Heart left ventricle (tissue), 13 donors: ENCODE results near the gene SNRPD2.

Experiments
- POLR2A ChIP-seq, 2 donors: fragments of 450-650 bp; IDR thresholded peaks; one replicate each; pipeline ENCODE4 v1.6.1; 2017; ENCODE audit warnings: antibody characterized with exemption in 2 of 2, mild to moderate bottlenecking in 2 of 2, moderate library complexity in 2 of 2
- TF ChIP-seq, protein P1 (sequence below), 12 donors: fragments of 200-600 bp; sonication (generic) in 4 of 12; IDR thresholded peaks; one replicate each; pipeline versions ENCODE4 v1.5.0 to v1.8.0; 2018 to 2022; ENCODE audit warnings: antibody characterized with exemption in 12 of 12, mild to moderate bottlenecking in 5 of 12
- donor health status: ischemic (EF 13 %, LVEDD 7.1; RV severe dilation, severe dysfunction).
- donor health status: DM: no; HTN: yes; CAD: no.
- donor health status: DM: no; HTN: no; CAD: no.
- donor health status: ischemic (EF 25% LVEDD 6.9; RV normal size, moderate dysfunction).
- donor health status: ischemic (EF 25% LVEDD 5.7; RV mildly dilated, moderate dysfunction).
- donor health status: ischemic (EF 35%, LVEDD 5.7; RV mildly dilated, moderate dysfunction).
- donor health status: nonischemic (EF 11% LVEDD 7.7; RV severe dilation, severe dysfunction).
- donor health status: DM: yes; HTN: yes; CAD: no.
- donor health status: PGD.
- donor health status: ischemic (EF 29% LVEDD 5.4; RV normal size, mild dysfunction).
- donor health status: nonischemic (EF 23%, LVEDD 6.1; RV moderate dilation, normal function).

DNA sequence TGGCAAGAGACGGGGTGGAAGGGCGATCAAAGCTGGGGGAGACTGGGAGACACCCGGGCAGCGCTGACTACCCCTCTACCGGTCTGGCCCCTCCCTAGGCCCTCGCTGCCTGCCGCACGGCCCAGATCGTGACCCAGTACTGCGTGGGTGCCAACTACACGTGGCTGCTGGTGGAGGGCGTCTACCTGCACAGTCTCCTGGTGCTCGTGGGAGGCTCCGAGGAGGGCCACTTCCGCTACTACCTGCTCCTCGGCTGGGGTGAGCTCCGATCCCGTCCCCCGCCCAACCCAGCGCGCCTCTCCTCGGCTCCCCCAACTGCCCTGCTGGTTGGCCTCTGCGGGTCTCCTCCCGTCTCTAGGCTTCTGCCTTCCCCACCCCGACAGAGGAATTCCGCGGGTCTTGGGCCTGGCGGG lies 14.9 kb downstream of the SNRPD2 start:
- TF ChIP-seq, protein P1, sequence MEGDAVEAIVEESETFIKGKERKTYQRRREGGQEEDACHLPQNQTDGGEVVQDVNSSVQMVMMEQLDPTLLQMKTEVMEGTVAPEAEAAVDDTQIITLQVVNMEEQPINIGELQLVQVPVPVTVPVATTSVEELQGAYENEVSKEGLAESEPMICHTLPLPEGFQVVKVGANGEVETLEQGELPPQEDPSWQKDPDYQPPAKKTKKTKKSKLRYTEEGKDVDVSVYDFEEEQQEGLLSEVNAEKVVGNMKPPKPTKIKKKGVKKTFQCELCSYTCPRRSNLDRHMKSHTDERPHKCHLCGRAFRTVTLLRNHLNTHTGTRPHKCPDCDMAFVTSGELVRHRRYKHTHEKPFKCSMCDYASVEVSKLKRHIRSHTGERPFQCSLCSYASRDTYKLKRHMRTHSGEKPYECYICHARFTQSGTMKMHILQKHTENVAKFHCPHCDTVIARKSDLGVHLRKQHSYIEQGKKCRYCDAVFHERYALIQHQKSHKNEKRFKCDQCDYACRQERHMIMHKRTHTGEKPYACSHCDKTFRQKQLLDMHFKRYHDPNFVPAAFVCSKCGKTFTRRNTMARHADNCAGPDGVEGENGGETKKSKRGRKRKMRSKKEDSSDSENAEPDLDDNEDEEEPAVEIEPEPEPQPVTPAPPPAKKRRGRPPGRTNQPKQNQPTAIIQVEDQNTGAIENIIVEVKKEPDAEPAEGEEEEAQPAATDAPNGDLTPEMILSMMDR (IDR thresholded peaks at IDR 0.05): no peak
- no peak for TF ChIP-seq POLR2A (IDR thresholded peaks at IDR 0.05)
